NCI-H82 (cell line): Measurements from ENCODE around the gene FEM1B.

ENCODE experiments used
- DNase-seq: peaks from one replicate; lab custom pipeline; 2025; lab: John Stamatoyannopoulos, UW

Gene FEM1B

DNA sequence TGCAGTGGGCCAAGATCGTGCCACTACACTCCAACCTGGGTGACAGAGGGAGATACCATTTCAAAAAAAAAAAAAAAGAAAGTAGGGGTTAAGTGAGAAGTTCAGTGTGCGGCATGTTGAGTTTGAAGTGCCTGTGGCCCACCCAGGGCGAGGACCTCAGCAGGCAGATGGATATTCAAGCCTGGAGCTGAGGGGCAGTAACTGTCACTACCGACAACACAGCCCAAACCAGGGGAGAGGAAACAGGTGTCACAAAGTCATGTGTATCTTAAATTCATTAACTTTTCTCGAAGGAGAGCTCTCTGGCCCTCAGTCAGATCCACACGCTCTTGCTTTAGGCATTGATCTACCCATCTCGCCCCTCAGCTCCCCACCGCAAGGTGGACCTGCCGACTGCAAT lies 45.3 kb downstream of the FEM1B start:
- DNase-seq, result no peak

- DNase-seq, result no peak
These were observed 48.2 kb downstream of the FEM1B start for GRCh38 chr15:68325726-68326125.

- DNase-seq, result no peak
These were observed 49.3 kb downstream of the FEM1B start for GRCh38 chr15:68326711-68327354.

DNA sequence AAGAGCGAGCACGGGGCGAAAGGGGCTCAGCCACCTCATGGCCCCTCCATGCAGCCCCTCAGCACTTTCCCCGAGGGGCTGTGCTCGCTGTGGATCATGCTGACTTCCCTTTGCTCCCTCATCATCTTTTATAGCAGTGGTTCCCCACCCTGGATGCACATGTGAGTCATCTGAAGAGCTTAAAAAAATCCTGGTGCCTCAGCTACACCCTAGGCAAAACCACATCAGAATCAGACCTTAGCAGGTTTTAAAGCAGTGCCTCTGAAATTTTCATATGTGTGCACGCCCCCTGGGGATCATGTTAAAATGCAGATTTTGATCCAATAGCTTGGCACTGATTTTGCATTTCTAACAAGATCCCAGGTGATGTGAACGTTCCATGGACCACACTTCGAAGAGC lies 50.9 kb downstream of the FEM1B start:
- no peak for DNase-seq

GRCh38 chr15:68328964-68329363 lies 51.4 kb downstream of the FEM1B start:
- no peak for DNase-seq

- no peak for DNase-seq
These were observed 52.9 kb downstream of the FEM1B start for GRCh38 chr15:68330416-68330815.

GRCh38 chr15:68330901-68331300 lies 53.4 kb downstream of the FEM1B start:
- DNase-seq, result no peak

DNA sequence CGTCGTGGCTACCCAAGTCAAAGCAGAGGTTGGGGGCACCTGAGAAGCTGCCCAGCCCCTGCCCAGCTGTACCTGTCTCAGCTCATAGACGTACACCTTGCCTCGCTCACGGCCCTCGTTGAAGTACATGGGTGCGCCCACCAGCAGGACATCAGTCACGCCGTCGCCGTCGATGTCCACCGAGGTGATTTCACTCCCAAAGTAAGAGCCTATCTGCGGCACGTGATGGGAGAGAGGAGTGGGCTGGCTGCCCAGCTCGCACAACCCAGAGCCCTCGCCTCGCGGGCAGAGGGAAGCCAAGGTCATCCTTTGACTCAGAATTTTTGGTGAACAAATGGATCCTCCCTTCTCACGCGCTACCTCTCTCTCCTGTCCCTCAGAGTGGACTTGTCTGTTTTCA lies 54.7 kb downstream of the FEM1B start:
- no peak for DNase-seq

DNA sequence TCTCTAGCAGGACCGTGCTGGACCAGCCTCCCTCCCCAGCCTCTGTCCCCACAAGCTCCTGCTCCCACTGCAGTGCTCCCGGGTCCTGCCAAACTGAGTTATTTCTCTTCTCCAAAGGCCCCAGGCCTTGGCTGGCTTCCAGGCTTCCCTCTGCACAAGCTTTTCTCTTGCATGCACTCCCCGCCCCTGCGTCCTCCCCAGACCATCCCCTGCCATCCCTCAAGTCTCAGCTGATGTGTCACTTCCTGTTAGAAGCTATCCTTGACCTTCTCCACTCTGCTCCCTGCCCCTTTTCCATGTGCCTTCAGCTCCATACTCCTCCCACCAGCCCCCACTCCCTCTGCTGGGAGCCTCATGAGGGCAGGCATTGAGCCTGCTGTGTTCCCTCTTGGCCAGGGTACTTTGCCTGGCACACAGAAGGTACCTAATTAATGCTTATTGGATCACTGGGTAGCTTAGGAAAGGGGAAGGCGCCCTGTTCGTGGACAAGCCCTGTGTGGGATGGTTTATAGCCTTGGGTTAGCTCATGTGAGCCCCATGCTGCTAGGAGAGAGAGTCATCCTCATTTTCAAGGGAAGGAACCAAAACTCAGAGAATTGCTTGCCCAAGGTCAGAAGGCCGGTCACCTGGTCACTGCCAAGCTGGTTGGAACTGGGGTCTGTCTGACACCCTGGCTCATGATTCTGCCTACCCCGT lies 56.4 kb downstream of the FEM1B start:
- DNase-seq, result no peak

DNA sequence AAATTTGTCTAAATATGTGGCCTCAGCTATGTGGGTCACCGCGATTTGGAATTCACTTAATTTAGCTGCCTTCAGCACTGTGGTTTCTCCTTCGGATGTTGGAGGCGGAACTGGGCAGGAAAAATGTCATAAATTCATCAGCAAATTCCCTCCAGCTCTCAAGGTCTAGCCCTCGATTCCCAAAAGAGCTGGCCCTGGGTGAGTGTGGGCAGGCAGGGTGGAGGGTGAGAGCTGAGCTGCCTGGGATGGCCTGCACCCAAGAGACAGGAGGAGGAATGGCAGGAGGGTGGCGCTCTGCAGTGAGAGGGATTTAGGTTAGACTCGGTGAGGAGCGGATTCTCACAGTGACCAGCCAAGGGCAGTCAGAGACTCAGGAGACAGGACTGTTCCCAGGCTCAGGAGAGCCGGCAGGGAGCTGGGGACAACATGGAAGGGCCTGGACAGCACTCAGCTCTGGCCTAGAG lies 57.1 kb downstream of the FEM1B start:
- DNase-seq, result no peak

GRCh38 chr15:68335251-68335650 lies 57.7 kb downstream of the FEM1B start:
- DNase-seq, result no peak

DNA sequence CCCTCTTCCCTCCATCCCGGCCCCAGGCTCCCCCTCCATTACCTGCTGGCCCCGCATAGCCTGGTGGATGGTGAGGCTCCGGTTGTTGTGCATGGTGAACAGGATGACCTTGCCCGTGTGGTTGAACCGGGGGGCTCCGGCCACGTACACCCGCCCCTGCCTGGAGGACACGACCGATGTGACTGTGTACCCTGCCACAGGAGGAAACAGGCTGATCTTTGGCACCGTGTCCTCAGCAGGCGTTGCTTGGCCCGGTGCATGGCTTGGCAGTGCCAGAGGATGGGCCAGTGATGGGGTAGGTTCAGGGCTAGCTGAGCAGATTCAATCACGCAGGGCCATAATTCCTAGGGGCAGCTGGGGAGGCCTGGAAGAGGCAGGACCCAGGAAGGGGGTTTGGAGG lies 58.1 kb downstream of the FEM1B start:
- DNase-seq, result no peak

GRCh38 chr15:68336516-68336915 lies 59.0 kb downstream of the FEM1B start:
- no peak for DNase-seq

DNA sequence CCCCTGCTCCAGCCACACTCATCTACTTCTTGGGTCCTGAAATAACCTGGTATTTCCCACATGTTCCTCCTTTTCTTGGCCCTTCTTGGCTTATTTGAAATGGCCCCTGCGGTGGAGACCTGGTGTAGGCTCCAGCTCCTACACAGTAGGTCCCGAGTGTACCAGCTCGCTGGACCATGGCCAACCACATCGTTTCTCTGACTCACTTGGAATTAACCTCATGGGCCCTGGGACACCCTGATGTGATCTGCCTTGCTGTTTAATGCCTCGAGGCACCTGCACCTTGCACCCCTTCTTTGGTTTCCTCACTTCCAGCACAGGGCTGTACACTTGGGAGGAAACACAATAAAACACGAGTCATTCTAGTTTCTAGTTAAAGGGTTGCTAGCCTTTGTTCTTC lies 60.3 kb downstream of the FEM1B start:
- no peak for DNase-seq

GRCh38 chr15:68339481-68339880 lies 61.9 kb downstream of the FEM1B start:
- DNase-seq, result no peak

DNA sequence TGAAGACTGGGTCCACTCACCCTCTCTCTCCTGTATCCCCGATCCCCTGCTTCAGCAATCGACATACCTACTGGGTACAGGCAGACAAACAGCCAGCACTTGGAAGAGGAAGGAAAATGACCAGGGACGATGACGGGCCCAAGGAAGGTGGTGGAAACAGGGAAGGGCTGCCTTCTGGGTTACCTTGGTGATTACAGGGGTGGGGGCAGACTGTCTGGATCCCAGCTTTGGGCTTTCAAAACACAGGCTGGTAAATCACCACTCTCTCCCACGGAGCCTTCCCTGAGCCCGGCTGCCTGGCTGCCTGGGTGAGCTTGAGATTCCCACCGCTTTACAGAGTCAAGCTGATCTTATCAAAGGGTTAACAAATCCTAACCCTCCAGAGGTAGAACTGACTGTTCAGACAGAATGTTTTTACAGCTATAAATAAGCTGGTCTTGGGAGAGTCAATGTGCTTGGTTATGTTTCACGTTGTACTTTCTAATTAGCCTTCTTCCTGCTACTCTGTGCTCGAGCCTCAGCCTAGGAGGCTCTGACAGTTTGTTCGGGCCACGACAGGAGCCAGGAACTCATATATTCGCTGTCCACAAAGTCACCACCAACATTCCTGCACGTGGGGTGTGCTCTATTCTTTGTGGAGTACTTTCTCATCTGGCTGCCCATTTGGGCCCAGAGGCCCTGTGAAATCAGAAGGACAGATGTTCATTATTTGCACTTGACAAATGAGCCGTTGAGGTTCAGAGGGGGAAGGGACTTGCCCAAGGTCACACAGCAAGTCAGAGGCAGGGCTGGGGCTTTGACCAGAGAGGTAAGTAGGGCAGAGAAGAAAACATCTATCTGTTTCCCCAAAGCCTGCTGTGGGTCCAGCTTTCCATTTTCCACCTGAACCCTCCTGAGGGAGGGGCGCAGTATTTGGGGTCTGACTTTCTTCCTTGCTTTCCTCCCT lies 63.5 kb downstream of the FEM1B start:
- no peak for DNase-seq

DNA sequence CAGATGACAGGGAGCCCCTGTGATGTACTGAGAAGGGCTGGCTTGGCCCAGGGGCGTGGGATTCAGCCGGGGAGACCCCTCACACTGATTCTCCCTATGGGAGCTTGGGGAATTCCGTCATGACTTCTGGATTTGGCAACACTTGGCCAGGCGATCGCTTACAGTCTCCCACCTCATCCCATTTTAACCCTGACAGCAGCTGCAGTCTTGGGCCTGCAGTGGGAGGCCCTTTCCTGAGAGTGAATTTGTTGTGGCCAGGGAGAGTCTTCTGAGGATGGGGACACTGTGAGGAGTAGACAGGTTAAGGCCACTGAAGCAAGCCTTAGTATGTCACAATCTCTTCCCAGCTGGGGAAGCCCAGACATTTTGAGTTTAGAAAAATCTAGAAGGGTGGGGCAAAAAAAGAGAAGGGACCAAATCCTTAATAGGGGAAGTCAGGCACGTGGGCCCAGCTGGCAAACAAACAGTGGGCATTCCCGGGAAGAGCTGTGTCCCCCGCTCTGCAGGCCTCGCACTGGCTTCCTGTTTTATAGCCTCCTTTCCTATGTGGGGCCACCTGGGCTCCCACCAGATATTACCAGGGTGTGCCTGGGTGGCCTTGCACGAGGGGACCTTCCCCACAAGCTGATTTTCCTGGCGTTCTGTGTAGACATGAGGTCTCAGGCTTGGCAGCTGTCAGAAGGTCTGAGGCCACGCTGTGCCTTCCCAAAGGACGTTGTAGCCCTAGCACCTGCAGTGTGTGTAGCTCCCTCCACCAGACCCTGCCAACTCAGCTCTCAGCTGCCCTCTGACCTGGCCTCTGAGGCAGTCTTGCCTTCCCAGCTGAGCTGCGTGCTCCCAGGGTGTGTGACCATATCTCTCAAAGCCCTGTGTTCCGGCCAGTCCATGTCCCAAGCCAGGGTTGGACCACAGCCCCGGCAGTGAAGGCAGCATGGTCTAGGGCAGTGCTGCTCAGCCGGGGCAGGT lies 64.5 kb downstream of the FEM1B start:
- DNase-seq, result no peak

DNA sequence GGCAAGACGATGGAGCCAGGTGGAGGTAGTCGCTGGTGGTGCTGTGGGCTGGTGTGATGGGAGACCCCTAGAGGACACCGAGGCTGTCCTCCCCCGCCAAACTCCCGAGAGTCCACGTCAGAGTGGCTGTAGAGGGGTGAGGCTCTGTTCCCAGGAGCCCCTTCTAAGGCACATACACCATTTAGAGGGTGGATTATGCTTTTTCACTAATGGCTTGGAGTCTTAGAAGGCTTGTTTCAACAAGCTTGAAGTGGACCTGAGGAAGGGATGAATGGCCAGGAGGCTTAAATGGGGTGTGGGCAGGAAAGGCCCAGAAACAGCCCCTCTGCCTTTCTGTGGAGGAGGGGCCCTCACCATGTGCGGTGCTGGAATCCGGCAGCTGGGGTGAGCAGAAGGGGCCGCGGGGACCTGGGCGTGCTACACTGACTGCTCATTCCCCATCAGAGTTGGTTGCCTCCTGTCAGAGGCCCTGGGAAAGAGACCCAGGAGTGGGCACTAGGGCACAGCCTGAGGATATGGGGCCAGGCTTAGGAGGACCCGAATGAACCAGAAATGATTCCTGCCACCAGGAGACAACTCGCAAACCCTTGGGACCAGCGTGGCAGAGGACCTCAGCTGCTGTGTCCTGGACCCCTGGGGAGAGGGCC lies 66.2 kb downstream of the FEM1B start:
- DNase-seq, result no peak

GRCh38 chr15:68344600-68344999 lies 67.1 kb downstream of the FEM1B start:
- DNase-seq, result no peak
